SK-N-SH (cell line): ENCODE data around the gene NTPCR. TPM values are rescaled to one million over a fixed set of nuclear protein-coding genes. Genes with fewer than 3 reads are reported as not detected.

Experiments
- CTCF ChIA-PET: fragments of 300-600, 350-600 bp; formaldehyde crosslinking; extraction: SDS; loops from one replicate; lab custom pipeline; 2021; lab: Yijun Ruan, JAX
- POLR2A ChIA-PET: fragments of 350-600 bp; sonication (Branson Sonifier 250); formaldehyde crosslinking; extraction: SDS; loops from one replicate; lab custom pipeline; 2020; ENCODE audit warnings: antibody characterized with exemption, inconsistent platforms; lab: Yijun Ruan, JAX
- DNase-seq: peaks from one replicate; pipeline ENCODE4 v3.0.0; 2012
- H2AFZ ChIP-seq: fragments of 200-600 bp; sonication (generic); 2 replicates; pipeline ENCODE4 v1.8.1; 2016; ENCODE audit warnings: antibody characterized with exemption, mild to moderate bottlenecking, low read depth
- H3F3A ChIP-seq: fragments of 200-600 bp; sonication (generic); replicated peaks from 2 replicates; pipeline ENCODE3; 2016; ENCODE audit warnings: antibody characterized with exemption, mild to moderate bottlenecking; ENCODE audit not compliant: insufficient read depth
- H3K27ac ChIP-seq, 2 experiments: fragments of 200-500 bp in 1 of 2; fragments of 200-600 bp in 1 of 2; sonication (Bioruptor generic) in 1 of 2; sonication (generic), shearing (Covaris generic) in 1 of 2; 2 replicates each; pipeline versions ENCODE4 v1.5.1 to v1.6.1; 2014 to 2016; ENCODE audit warnings: low read depth in 2 of 2, inconsistent platforms in 1 of 2, low read length in 1 of 2, mild to moderate bottlenecking in 1 of 2, mixed read lengths in 1 of 2
- H3K27me3 ChIP-seq: fragments of 200-600 bp; sonication (generic), shearing (Covaris generic); 2 replicates; pipeline ENCODE4 v1.6.1; 2016; ENCODE audit warnings: mixed run types; ENCODE audit not compliant: insufficient read depth
- H3K36me3 ChIP-seq, 2 experiments: fragments of 200-500 bp in 1 of 2; fragments of 200-600 bp in 1 of 2; sonication (Bioruptor generic) in 1 of 2; sonication (generic) in 1 of 2; replicated peaks in 1 of 2; 2 replicates each; pipeline versions ENCODE3 to v1.5.1; 2014 to 2016; ENCODE audit warnings: low read length in 1 of 2, mild to moderate bottlenecking in 1 of 2; ENCODE audit not compliant: insufficient read depth in 2 of 2, control insufficient read depth in 1 of 2
- H3K4me1 ChIP-seq, 2 experiments: fragments of 200-500 bp in 1 of 2; fragments of 200-600 bp in 1 of 2; sonication (Bioruptor generic) in 1 of 2; sonication (generic), shearing (Covaris generic) in 1 of 2; 2 replicates each; pipeline versions ENCODE4 v1.5.1 to v1.6.1; 2014 to 2016; ENCODE audit warnings: low read depth in 1 of 2, low read length in 1 of 2, mixed run types in 1 of 2; ENCODE audit not compliant: insufficient read depth in 2 of 2, control insufficient read depth in 1 of 2
- H3K4me2 ChIP-seq: fragments of 200-600 bp; sonication (generic), shearing (Covaris generic); 2 replicates; pipeline ENCODE4 v1.6.1; 2017; ENCODE audit warnings: mixed run types
- H3K4me3 ChIP-seq, 2 experiments: fragments of 200-500 bp in 1 of 2; fragments of 200-600 bp in 1 of 2; sonication (Bioruptor generic) in 1 of 2; sonication (generic), shearing (Covaris generic) in 1 of 2; 2 replicates each; pipeline versions ENCODE4 v1.5.1 to v1.8.1; 2014 to 2016; ENCODE audit warnings: low read depth in 2 of 2, inconsistent platforms in 1 of 2, low read length in 1 of 2, mild to moderate bottlenecking in 1 of 2, mixed read lengths in 1 of 2, moderate library complexity in 1 of 2
- H3K79me2 ChIP-seq: fragments of 200-600 bp; sonication (generic); 2 replicates; pipeline ENCODE4 v1.8.1; 2017; ENCODE audit warnings: mild to moderate bottlenecking; ENCODE audit not compliant: insufficient read depth
- H3K9ac ChIP-seq: fragments of 200-600 bp; sonication (generic); 2 replicates; pipeline ENCODE4 v1.6.1; 2017; ENCODE audit warnings: mixed run types
- H3K9me2 ChIP-seq: fragments of 200-600 bp; sonication (generic); 2 replicates; pipeline ENCODE4 v1.6.1; 2017; ENCODE audit warnings: mixed run types
- H3K9me3 ChIP-seq: fragments of 200-600 bp; sonication (generic); 2 replicates; pipeline ENCODE4 v1.6.1; 2017; ENCODE audit warnings: mixed run types, mild to moderate bottlenecking, moderate library complexity
- H4K20me1 ChIP-seq: fragments of 200-600 bp; sonication (generic); 2 replicates; pipeline ENCODE4 v1.6.1; 2017; ENCODE audit warnings: mild to moderate bottlenecking, mixed run types; ENCODE audit not compliant: insufficient read depth
- ELF1 ChIP-seq: IDR thresholded peaks from 2 replicates; pipeline ENCODE4 v1.4.0; 2012
- FOXJ3 ChIP-seq: sonication (generic); formaldehyde crosslinking; IDR thresholded peaks from 2 replicates; pipeline ENCODE4 v1.5.1; 2020; ENCODE audit warnings: mild to moderate bottlenecking, missing genetic modification reagents
- GABPA ChIP-seq: IDR thresholded peaks from 2 replicates; pipeline ENCODE4 v1.4.0; 2012; ENCODE audit warnings: low read depth, mild to moderate bottlenecking
- NFIC ChIP-seq: IDR thresholded peaks from 2 replicates; pipeline ENCODE4 v1.4.0; 2012; ENCODE audit warnings: borderline replicate concordance
- NRF1 ChIP-seq: IDR thresholded peaks from 2 replicates; pipeline ENCODE4 v1.6.1; 2012; ENCODE audit warnings: low read depth, mild to moderate bottlenecking, low read length
- RXRA ChIP-seq: IDR thresholded peaks from 2 replicates; pipeline ENCODE4 v1.4.0; 2012; ENCODE audit warnings: low read depth, mild to moderate bottlenecking, borderline replicate concordance
- SMC3 ChIP-seq: IDR thresholded peaks from 2 replicates; pipeline ENCODE4 v1.6.1; 2012; ENCODE audit warnings: low read depth, low read length, improper control_type of control experiment
- TAF1 ChIP-seq: IDR thresholded peaks from 2 replicates; pipeline ENCODE4 v1.6.1; 2012; ENCODE audit warnings: low read depth, mild to moderate bottlenecking, low read length, moderate library complexity, borderline replicate concordance
- TEAD4 ChIP-seq: IDR thresholded peaks from 2 replicates; pipeline ENCODE4 v1.4.0; 2012; ENCODE audit warnings: mild to moderate bottlenecking, borderline replicate concordance; ENCODE audit not compliant: insufficient read depth
- YY1 ChIP-seq: IDR thresholded peaks from 2 replicates; pipeline ENCODE4 v1.4.0; 2012; ENCODE audit warnings: low read depth, mild to moderate bottlenecking
- WGBS: methylation state at CpG from one replicate; pipeline ENCODE4 v1.1.6; 2017; ENCODE audit warnings: low lambda C conversion rate; 5-methylcytosine and 5-hydroxymethylcytosine counted together
- polyA plus RNA-seq, 3 experiments: library from polyadenylated mRNA; depleted of rRNA; stranded (reverse); fragments of >200 nt; gene quantifications; 2 replicates each; pipeline ENCODE4 v1.2.3, GENCODE V29; 2012
- TF ChIP-seq, protein P1 (sequence below): IDR thresholded peaks from 2 replicates; pipeline ENCODE4 v1.4.0; 2012; ENCODE audit warnings: low read depth, borderline replicate concordance
- TF ChIP-seq, protein P2 (sequence below): fragments of 200-600 bp; sonication (generic); IDR thresholded peaks from 2 replicates; pipeline ENCODE4 v1.6.1; 2017; ENCODE audit warnings: antibody characterized with exemption, mild to moderate bottlenecking, moderate library complexity
- TF ChIP-seq, protein P3 (sequence below): IDR thresholded peaks from 2 replicates; pipeline ENCODE4; 2012
- TF ChIP-seq, protein P4 (sequence below): fragments of 150-350 bp; IDR thresholded peaks from 2 replicates; pipeline ENCODE4 v1.6.1; 2017; ENCODE audit warnings: antibody characterized with exemption, low read length, low read depth, borderline replicate concordance
- TF ChIP-seq, protein P5 (sequence below): IDR thresholded peaks from 2 replicates; pipeline ENCODE4 v1.4.0; 2012; ENCODE audit warnings: low read depth, borderline replicate concordance

The NTPCR gene
- polyA plus RNA-seq, 1 of the 3 experiments (the other 2 are of a cell fraction) = 20.8 TPM

DNA sequence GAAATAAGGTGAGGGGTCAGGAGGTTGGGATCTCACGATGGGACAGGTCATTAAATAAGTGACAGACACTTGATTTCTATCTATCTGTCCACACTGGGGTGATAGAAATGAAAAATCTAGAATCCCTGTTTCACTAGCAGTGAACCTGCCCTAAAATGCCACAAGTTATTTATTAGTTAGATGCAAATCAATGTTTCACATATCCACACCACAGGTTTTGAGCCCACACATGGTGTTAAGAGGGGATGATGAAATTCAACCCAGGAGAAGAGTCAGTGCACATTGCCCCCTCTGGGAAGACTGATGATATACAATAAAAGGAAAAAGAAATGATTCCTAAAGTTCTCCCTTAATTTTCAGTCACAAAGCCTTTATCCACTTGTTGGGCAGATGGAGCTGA is 10.1 kb upstream of the NTPCR start:
- Histone ChIP-seq H2AFZ (no peak overlapping the region), H3K79me2 (no peaks in the 10 kb centered on the region), H3K9me2 (no peaks in the 10 kb centered on the region), H3K9me3 (no peaks in the 10 kb centered on the region), H3K4me3 (no peak overlapping the region), H3K4me1 (peaks cover 0 to 5% of the 10 kb centered on the region in 2 experiments; a peak in 2 of 4 replicates), H3K4me2 (no peak overlapping the region), H4K20me1 (no peaks in the 10 kb centered on the region), H3K27ac (no peak overlapping the region), H3K36me3 (no peaks in the 10 kb centered on the region), H3K9ac (no peak overlapping the region), H3F3A (no peaks in the 10 kb centered on the region), H3K27me3 (no peaks in the 10 kb centered on the region)
- ChIA-PET POLR2A (no interaction called here), CTCF (no interaction called here)
- no peak for DNase-seq
- WGBS = 48% methylated on average over 1 of the region's 1 CpG
- TF ChIP-seq RXRA (no peak), NRF1 (no peak), YY1 (no peak), TAF1 (no peak), ELF1 (no peak), FOXJ3 (CRISPR knock-in tag) (no peak), TEAD4 (no peak), GABPA (no peak), NFIC (no peak), SMC3 (no peak)
- TF ChIP-seq, protein P1, sequence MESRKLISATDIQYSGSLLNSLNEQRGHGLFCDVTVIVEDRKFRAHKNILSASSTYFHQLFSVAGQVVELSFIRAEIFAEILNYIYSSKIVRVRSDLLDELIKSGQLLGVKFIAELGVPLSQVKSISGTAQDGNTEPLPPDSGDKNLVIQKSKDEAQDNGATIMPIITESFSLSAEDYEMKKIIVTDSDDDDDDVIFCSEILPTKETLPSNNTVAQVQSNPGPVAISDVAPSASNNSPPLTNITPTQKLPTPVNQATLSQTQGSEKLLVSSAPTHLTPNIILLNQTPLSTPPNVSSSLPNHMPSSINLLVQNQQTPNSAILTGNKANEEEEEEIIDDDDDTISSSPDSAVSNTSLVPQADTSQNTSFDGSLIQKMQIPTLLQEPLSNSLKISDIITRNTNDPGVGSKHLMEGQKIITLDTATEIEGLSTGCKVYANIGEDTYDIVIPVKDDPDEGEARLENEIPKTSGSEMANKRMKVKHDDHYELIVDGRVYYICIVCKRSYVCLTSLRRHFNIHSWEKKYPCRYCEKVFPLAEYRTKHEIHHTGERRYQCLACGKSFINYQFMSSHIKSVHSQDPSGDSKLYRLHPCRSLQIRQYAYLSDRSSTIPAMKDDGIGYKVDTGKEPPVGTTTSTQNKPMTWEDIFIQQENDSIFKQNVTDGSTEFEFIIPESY = no peak
- TF ChIP-seq, protein P2, sequence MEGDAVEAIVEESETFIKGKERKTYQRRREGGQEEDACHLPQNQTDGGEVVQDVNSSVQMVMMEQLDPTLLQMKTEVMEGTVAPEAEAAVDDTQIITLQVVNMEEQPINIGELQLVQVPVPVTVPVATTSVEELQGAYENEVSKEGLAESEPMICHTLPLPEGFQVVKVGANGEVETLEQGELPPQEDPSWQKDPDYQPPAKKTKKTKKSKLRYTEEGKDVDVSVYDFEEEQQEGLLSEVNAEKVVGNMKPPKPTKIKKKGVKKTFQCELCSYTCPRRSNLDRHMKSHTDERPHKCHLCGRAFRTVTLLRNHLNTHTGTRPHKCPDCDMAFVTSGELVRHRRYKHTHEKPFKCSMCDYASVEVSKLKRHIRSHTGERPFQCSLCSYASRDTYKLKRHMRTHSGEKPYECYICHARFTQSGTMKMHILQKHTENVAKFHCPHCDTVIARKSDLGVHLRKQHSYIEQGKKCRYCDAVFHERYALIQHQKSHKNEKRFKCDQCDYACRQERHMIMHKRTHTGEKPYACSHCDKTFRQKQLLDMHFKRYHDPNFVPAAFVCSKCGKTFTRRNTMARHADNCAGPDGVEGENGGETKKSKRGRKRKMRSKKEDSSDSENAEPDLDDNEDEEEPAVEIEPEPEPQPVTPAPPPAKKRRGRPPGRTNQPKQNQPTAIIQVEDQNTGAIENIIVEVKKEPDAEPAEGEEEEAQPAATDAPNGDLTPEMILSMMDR = no peak
- TF ChIP-seq, protein P3, sequence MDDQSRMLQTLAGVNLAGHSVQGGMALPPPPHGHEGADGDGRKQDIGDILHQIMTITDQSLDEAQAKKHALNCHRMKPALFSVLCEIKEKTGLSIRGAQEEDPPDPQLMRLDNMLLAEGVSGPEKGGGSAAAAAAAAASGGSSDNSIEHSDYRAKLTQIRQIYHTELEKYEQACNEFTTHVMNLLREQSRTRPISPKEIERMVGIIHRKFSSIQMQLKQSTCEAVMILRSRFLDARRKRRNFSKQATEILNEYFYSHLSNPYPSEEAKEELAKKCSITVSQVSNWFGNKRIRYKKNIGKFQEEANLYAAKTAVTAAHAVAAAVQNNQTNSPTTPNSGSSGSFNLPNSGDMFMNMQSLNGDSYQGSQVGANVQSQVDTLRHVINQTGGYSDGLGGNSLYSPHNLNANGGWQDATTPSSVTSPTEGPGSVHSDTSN = no peak
- TF ChIP-seq, protein P4, sequence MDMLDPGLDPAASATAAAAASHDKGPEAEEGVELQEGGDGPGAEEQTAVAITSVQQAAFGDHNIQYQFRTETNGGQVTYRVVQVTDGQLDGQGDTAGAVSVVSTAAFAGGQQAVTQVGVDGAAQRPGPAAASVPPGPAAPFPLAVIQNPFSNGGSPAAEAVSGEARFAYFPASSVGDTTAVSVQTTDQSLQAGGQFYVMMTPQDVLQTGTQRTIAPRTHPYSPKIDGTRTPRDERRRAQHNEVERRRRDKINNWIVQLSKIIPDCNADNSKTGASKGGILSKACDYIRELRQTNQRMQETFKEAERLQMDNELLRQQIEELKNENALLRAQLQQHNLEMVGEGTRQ = no peak
- TF ChIP-seq, protein P5, sequence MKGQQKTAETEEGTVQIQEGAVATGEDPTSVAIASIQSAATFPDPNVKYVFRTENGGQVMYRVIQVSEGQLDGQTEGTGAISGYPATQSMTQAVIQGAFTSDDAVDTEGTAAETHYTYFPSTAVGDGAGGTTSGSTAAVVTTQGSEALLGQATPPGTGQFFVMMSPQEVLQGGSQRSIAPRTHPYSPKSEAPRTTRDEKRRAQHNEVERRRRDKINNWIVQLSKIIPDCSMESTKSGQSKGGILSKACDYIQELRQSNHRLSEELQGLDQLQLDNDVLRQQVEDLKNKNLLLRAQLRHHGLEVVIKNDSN = no peak
